Stimulated activated naive CD8-positive, alpha-beta T cell treated with anti-CD3 and anti-CD28 coated beads, Interleukin-15, Interleukin-2, amounts not matched to agents 100 ng/mL and 50 ng/mL, for 24 hours (primary cell): ENCODE measurements around the gene ANXA2R.
A peak's percentile ranks its signal among the peaks of the same experiment; 100 is the strongest.

Source experiments
- H3K27ac Mint-ChIP-seq: one replicate; pipeline ENCODE4 v1.8.0; 2021; ENCODE audit warnings: mild to moderate bottlenecking, mixed read lengths
- H3K27me3 Mint-ChIP-seq: one replicate; pipeline ENCODE4 v1.8.0; 2021; ENCODE audit warnings: mixed read lengths
- H3K36me3 Mint-ChIP-seq: one replicate; pipeline ENCODE4 v1.8.0; 2021; ENCODE audit warnings: low read depth, mixed read lengths
- H3K4me1 Mint-ChIP-seq: one replicate; pipeline ENCODE4 v1.8.0; 2021; ENCODE audit warnings: low read depth, mixed read lengths
- H3K4me3 Mint-ChIP-seq: one replicate; pipeline ENCODE4 v1.8.0; 2021; ENCODE audit warnings: mild to moderate bottlenecking, mixed read lengths
- H3K9me3 Mint-ChIP-seq: one replicate; pipeline ENCODE4 v1.8.0; 2021; ENCODE audit warnings: mixed read lengths

The ANXA2R gene

GRCh38 chr5:43042626-43043399 lies 2.7 kb upstream of the ANXA2R start:
- peak overlapping the region; percentile 99 for H3K27ac Mint-ChIP-seq
- H3K4me3 Mint-ChIP-seq, result peak overlapping the region; percentile 91
- H3K27me3 Mint-ChIP-seq, result no peaks in the 10 kb centered on the region
- no peaks in the 10 kb centered on the region for H3K9me3 Mint-ChIP-seq
- peaks cover 3% of the 10 kb centered on the region for H3K36me3 Mint-ChIP-seq
- peaks cover 53% of the 10 kb centered on the region for H3K4me1 Mint-ChIP-seq

GRCh38 chr5:43042176-43042625 lies 2.1 kb upstream of the ANXA2R start:
- H3K4me3 Mint-ChIP-seq, result peak overlapping the region; percentile 91
- H3K36me3 Mint-ChIP-seq, result peaks cover 3% of the 10 kb centered on the region
- H3K27ac Mint-ChIP-seq, result peak overlapping the region; percentile 99
- no peaks in the 10 kb centered on the region for H3K9me3 Mint-ChIP-seq
- no peaks in the 10 kb centered on the region for H3K27me3 Mint-ChIP-seq
- peaks cover 55% of the 10 kb centered on the region for H3K4me1 Mint-ChIP-seq

- peaks cover 59% of the 10 kb centered on the region for H3K4me1 Mint-ChIP-seq
- H3K9me3 Mint-ChIP-seq, result no peaks in the 10 kb centered on the region
- H3K27me3 Mint-ChIP-seq, result no peaks in the 10 kb centered on the region
- peaks cover 3% of the 10 kb centered on the region for H3K36me3 Mint-ChIP-seq
- peak overlapping the region; percentile 99 for H3K27ac Mint-ChIP-seq
- H3K4me3 Mint-ChIP-seq, result peak overlapping the region; percentile 91
These were observed 1.6 kb upstream of the ANXA2R start for GRCh38 chr5:43041669-43042175.

GRCh38 chr5:43041110-43041668 lies 1.1 kb upstream of the ANXA2R start:
- H3K36me3 Mint-ChIP-seq, result peaks cover 3% of the 10 kb centered on the region
- H3K9me3 Mint-ChIP-seq, result no peaks in the 10 kb centered on the region
- peaks cover 59% of the 10 kb centered on the region for H3K4me1 Mint-ChIP-seq
- peak overlapping the region; percentile 91 for H3K4me3 Mint-ChIP-seq
- H3K27me3 Mint-ChIP-seq, result no peaks in the 10 kb centered on the region
- H3K27ac Mint-ChIP-seq, result peak overlapping the region; percentile 99

- Mint-ChIP-seq H3K9me3 (no peaks in the 10 kb centered on the region), H3K27ac (peak overlapping the region; percentile 99), H3K27me3 (no peaks in the 10 kb centered on the region), H3K4me3 (peak overlapping the region; percentile 91), H3K36me3 (no peaks in the 10 kb centered on the region), H3K4me1 (peaks cover 65% of the 10 kb centered on the region)
These were observed 440 bp downstream of the ANXA2R start for GRCh38 chr5:43039471-43040286.

GRCh38 chr5:43039152-43039470 lies 1.0 kb downstream of the ANXA2R start:
- Mint-ChIP-seq H3K4me1 (peaks cover 66% of the 10 kb centered on the region), H3K36me3 (no peaks in the 10 kb centered on the region), H3K27ac (peak overlapping the region; percentile 99), H3K27me3 (no peaks in the 10 kb centered on the region), H3K4me3 (peak overlapping the region; percentile 91), H3K9me3 (no peaks in the 10 kb centered on the region)

GRCh38 chr5:43038496-43038989 lies 1.6 kb downstream of the ANXA2R start:
- H3K4me1 Mint-ChIP-seq, result peaks cover 66% of the 10 kb centered on the region
- peak overlapping the region; percentile 91 for H3K4me3 Mint-ChIP-seq
- H3K27ac Mint-ChIP-seq, result peak overlapping the region; percentile 99
- H3K9me3 Mint-ChIP-seq, result no peaks in the 10 kb centered on the region
- H3K36me3 Mint-ChIP-seq, result no peaks in the 10 kb centered on the region
- H3K27me3 Mint-ChIP-seq, result no peaks in the 10 kb centered on the region

GRCh38 chr5:43037636-43038495 lies 2.3 kb downstream of the ANXA2R start:
- no peaks in the 10 kb centered on the region for H3K9me3 Mint-ChIP-seq
- H3K36me3 Mint-ChIP-seq, result no peaks in the 10 kb centered on the region
- H3K27ac Mint-ChIP-seq, result peak overlapping the region; percentile 99
- peaks cover 62% of the 10 kb centered on the region for H3K4me1 Mint-ChIP-seq
- H3K4me3 Mint-ChIP-seq, result peak overlapping the region; percentile 91
- H3K27me3 Mint-ChIP-seq, result no peaks in the 10 kb centered on the region

- Mint-ChIP-seq H3K9me3 (no peaks in the 10 kb centered on the region), H3K27me3 (no peaks in the 10 kb centered on the region), H3K4me3 (peak overlapping the region; percentile 91), H3K4me1 (peaks cover 55% of the 10 kb centered on the region), H3K36me3 (no peaks in the 10 kb centered on the region), H3K27ac (peak overlapping the region; percentile 99)
These were observed 3.1 kb downstream of the ANXA2R start for GRCh38 chr5:43036856-43037635.

- Mint-ChIP-seq H3K27me3 (no peaks in the 10 kb centered on the region), H3K27ac (no peak overlapping the region), H3K4me1 (peaks cover 55% of the 10 kb centered on the region), H3K36me3 (no peaks in the 10 kb centered on the region), H3K4me3 (no peak overlapping the region), H3K9me3 (no peaks in the 10 kb centered on the region)
These were observed 3.7 kb downstream of the ANXA2R start for GRCh38 chr5:43036409-43036808.

- no peaks in the 10 kb centered on the region for H3K36me3 Mint-ChIP-seq
- peak overlapping the region; percentile 10 for H3K27ac Mint-ChIP-seq
- H3K9me3 Mint-ChIP-seq, result no peaks in the 10 kb centered on the region
- peak overlapping the region; percentile 2 for H3K4me3 Mint-ChIP-seq
- peaks cover 45% of the 10 kb centered on the region for H3K4me1 Mint-ChIP-seq
- H3K27me3 Mint-ChIP-seq, result no peaks in the 10 kb centered on the region
These were observed 5.5 kb downstream of the ANXA2R start for GRCh38 chr5:43034591-43034968.

GRCh38 chr5:43033841-43034590 lies 6.1 kb downstream of the ANXA2R start:
- peaks cover 50% of the 10 kb centered on the region for H3K4me1 Mint-ChIP-seq
- peak overlapping the region; percentile 2 for H3K4me3 Mint-ChIP-seq
- H3K9me3 Mint-ChIP-seq, result no peaks in the 10 kb centered on the region
- peak overlapping the region; percentile 10 for H3K27ac Mint-ChIP-seq
- no peaks in the 10 kb centered on the region for H3K27me3 Mint-ChIP-seq
- no peaks in the 10 kb centered on the region for H3K36me3 Mint-ChIP-seq
